ENCODE measurements around the gene MBD4.

DNA sequence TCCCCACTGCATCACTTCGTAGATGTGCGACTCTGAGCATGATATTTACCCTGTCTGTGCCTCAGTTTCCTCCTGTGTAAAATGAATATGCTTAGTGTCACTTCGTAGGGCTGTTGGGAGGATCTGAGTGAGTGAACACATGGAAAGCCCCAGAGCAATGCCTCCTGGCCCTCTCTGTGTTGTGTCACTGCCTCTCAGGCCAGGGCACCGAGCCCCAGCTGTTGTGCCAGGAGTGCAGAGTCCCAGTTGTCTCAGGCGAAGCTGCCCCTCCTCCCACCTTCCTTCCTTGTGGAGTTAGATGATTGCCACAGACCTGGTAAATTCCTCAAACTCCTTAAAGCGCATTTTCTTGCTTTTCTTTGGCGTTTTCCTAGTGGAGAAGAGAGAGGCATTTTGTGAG is 37.5 kb downstream of the MBD4 start:
- no peak for TF ChIP-seq EZH2 (IDR thresholded peaks at IDR 0.05; ENCODE audit: borderline replicate concordance, low read length)
- TF ChIP-seq, protein P1, sequence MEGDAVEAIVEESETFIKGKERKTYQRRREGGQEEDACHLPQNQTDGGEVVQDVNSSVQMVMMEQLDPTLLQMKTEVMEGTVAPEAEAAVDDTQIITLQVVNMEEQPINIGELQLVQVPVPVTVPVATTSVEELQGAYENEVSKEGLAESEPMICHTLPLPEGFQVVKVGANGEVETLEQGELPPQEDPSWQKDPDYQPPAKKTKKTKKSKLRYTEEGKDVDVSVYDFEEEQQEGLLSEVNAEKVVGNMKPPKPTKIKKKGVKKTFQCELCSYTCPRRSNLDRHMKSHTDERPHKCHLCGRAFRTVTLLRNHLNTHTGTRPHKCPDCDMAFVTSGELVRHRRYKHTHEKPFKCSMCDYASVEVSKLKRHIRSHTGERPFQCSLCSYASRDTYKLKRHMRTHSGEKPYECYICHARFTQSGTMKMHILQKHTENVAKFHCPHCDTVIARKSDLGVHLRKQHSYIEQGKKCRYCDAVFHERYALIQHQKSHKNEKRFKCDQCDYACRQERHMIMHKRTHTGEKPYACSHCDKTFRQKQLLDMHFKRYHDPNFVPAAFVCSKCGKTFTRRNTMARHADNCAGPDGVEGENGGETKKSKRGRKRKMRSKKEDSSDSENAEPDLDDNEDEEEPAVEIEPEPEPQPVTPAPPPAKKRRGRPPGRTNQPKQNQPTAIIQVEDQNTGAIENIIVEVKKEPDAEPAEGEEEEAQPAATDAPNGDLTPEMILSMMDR (IDR thresholded peaks at IDR 0.05; ENCODE audit: low read length) = no peak
